ENCODE data around the gene CA10. TPM values are rescaled to one million over a fixed set of nuclear protein-coding genes. Genes with fewer than 3 reads are reported as not detected.

Gene CA10
- total RNA-seq, 4 donors from 2014 or later, result 0.96 to 4.1 (median 1.1) TPM; not detected in 1

DNA sequence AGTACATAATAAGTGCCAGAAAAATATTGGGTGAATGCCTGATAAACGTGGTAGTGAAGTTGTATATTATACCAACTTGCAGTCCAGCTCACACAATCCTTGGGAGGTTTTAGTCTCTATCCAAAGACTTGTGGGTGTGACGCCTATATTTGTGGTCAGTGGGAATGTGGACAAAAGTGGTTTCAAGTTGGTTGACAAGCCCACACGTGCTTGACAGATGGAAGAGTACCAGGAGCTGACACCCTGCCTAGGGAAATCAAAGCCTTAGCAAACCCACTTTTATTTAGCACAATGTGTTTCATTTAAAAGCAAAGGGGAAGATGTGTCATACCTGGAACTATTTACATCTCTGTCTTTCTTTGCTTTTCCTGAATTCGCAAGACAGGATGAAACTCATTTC is 79.0 kb downstream of the CA10 start:
- WGBS, 2 donors (ENCODE audit: low coverage in 1 of 2), result 74 to 75% methylated on average over 4 of the region's 4 CpGs
- Histone ChIP-seq H3K9me3 (no peaks in the 10 kb centered on the region), H3K4me1 (no peaks in the 10 kb centered on the region), H3K27ac (no peak overlapping the region), H3K36me3 (no peaks in the 10 kb centered on the region), H3K27me3 (no peaks in the 10 kb centered on the region), H3K4me3 (no peak overlapping the region)
- TF ChIP-seq POLR2A (IDR thresholded peaks at IDR 0.05), result no peak
- intact Hi-C loops (cut with DNase I; ENCODE audit: low total_unique reads) (no loop called here), in situ Hi-C loops (cut with MboI; ENCODE audit: low pct_ligation_motif_present in 1 of 4, low pct_unique_long_range_greater_than_20kb in 1 of 4, low sequenced_read_pairs in 3 of 4) (loop anchor here in 1 of 4 donors (25.0 kb wide), 1 partner anchor 108 kb away; no protein-coding TSS in a partner anchor)
- DNase-seq, result no peak

DNA sequence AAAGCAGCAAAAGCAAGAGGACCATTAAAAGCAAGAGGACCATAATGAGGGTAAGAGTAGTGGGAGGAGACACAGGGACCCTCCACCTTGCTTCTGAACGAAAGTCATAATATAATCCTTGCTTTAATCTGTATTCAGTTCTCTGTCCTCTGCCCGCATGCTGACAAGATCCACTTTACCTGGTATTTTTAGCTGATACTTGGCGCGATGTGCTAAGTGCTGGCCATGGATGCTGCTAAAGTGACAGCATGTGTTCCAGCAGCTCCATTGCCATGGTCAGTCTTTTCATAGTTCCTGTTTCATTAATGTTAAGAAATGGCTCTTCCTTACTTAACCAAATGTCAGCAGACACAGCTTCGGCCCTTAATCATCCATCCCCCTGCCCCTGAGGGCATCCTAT is 86.8 kb downstream of the CA10 start:
- H3K4me1 ChIP-seq, result no peaks in the 10 kb centered on the region
- no peak overlapping the region for H3K4me3 ChIP-seq
- TF ChIP-seq POLR2A (IDR thresholded peaks at IDR 0.05) (no peak), EP300 (IDR thresholded peaks at IDR 0.05; ENCODE audit: low read depth) (no peak), CTCF (IDR thresholded peaks at IDR 0.05) (no peak)
- no peaks in the 10 kb centered on the region for H3K9me3 ChIP-seq
- no peak for DNase-seq
- H3K36me3 ChIP-seq, result no peaks in the 10 kb centered on the region
- H3K27ac ChIP-seq, result no peak overlapping the region
- in situ Hi-C loops (cut with MboI; ENCODE audit: low pct_ligation_motif_present in 1 of 4, low pct_unique_long_range_greater_than_20kb in 1 of 4, low sequenced_read_pairs in 3 of 4) (no loop called here), intact Hi-C loops (cut with DNase I; ENCODE audit: low total_unique reads) (no loop called here)
- H3K27me3 ChIP-seq, result no peaks in the 10 kb centered on the region
- WGBS, 2 donors (ENCODE audit: low coverage in 1 of 2), result 82 to 87% methylated on average over 3 to 5 of the region's 5 CpGs

DNA sequence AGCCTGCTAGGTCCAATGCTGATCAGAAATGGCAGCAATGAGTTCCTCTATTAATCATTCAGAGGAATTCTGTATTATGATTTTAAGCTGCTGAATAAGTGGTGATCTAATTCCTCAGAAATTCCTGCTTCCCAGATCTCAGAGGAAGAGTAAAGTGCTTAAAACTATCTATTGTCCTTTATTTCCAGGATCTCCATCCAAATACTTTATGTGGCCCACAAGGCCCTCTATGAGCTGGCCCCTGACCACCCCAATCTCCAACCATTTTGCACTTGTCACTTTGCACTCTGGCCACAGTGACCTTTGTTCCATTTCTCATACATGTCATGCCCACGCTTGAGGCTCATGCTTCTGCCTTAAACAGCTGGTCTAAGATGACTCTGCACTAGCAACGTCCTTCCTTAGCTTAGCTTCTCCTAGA is 93.7 kb downstream of the CA10 start:
- no peak for DNase-seq
- H3K36me3 ChIP-seq, result no peaks in the 10 kb centered on the region
- H3K27ac ChIP-seq, result no peak overlapping the region
- WGBS, 2 donors (ENCODE audit: low coverage in 1 of 2), result 40 to 47% methylated on average over 2 of the region's 2 CpGs
- no peaks in the 10 kb centered on the region for H3K27me3 ChIP-seq
- no peaks in the 10 kb centered on the region for H3K9me3 ChIP-seq
- in situ Hi-C loops (cut with MboI; ENCODE audit: low pct_ligation_motif_present in 1 of 4, low pct_unique_long_range_greater_than_20kb in 1 of 4, low sequenced_read_pairs in 3 of 4), result no loop called here
- no peaks in the 10 kb centered on the region for H3K4me1 ChIP-seq
- no peak overlapping the region for H3K4me3 ChIP-seq
- intact Hi-C loops (cut with DNase I; ENCODE audit: low total_unique reads), result no loop called here
- TF ChIP-seq EP300 (IDR thresholded peaks at IDR 0.05; ENCODE audit: low read depth) (no peak), POLR2AphosphoS5 (IDR thresholded peaks at IDR 0.05) (no peak), CTCF (IDR thresholded peaks at IDR 0.05) (no peak)

DNA sequence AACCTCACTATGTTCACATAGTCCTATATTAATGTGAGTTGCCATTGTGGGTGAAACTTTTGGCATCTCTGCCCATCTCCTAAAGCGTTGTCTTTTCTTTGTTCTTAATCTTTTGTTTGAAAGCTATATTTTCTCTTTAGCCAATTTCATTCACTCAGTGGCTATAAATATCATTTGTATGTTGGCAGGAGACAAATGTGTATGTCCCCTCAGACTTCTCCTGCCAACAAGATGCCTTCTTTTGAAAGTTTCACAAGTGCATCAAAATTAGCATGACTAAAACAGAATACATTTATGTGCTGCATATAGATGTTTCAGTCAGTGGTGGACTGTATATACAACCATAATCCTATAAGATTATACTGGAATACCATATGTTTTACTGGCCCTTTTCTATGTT is 109.0 kb downstream of the CA10 start:
- in situ Hi-C loops (cut with MboI; ENCODE audit: low pct_ligation_motif_present in 1 of 4, low pct_unique_long_range_greater_than_20kb in 1 of 4, low sequenced_read_pairs in 3 of 4), result no loop called here
- no peak overlapping the region for H3K27ac ChIP-seq
- TF ChIP-seq CTCF (IDR thresholded peaks at IDR 0.05) (no peak), POLR2A (IDR thresholded peaks at IDR 0.05) (no peak), POLR2AphosphoS5 (IDR thresholded peaks at IDR 0.05) (no peak), EP300 (IDR thresholded peaks at IDR 0.05; ENCODE audit: low read depth) (no peak)
- WGBS, 2 donors (ENCODE audit: low coverage in 1 of 2), result 45 to 50% methylated on average over 1 of the region's 1 CpG
- intact Hi-C loops (cut with DNase I; ENCODE audit: low total_unique reads), result no loop called here
- H3K9me3 ChIP-seq, result no peaks in the 10 kb centered on the region
- no peaks in the 10 kb centered on the region for H3K27me3 ChIP-seq
- H3K4me1 ChIP-seq, result no peaks in the 10 kb centered on the region
- H3K36me3 ChIP-seq, result no peaks in the 10 kb centered on the region
- H3K4me3 ChIP-seq, result no peak overlapping the region
- no peak for DNase-seq

GRCh38 chr17:52049051-52049450 is 109.5 kb downstream of the CA10 start:
- Histone ChIP-seq H3K27me3 (no peaks in the 10 kb centered on the region), H3K27ac (no peak overlapping the region), H3K4me3 (no peak overlapping the region), H3K4me1 (no peaks in the 10 kb centered on the region), H3K36me3 (no peaks in the 10 kb centered on the region), H3K9me3 (no peaks in the 10 kb centered on the region)
- intact Hi-C loops (cut with DNase I; ENCODE audit: low total_unique reads) (no loop called here), in situ Hi-C loops (cut with MboI; ENCODE audit: low pct_ligation_motif_present in 1 of 4, low pct_unique_long_range_greater_than_20kb in 1 of 4, low sequenced_read_pairs in 3 of 4) (no loop called here)
- TF ChIP-seq CTCF (IDR thresholded peaks at IDR 0.05), result no peak
- no peak for TF ChIP-seq POLR2AphosphoS5 (IDR thresholded peaks at IDR 0.05)
- no peak for TF ChIP-seq EP300 (IDR thresholded peaks at IDR 0.05; ENCODE audit: low read depth)
- no peak for TF ChIP-seq POLR2A (IDR thresholded peaks at IDR 0.05)
- DNase-seq, result no peak
- WGBS, 2 donors (ENCODE audit: low coverage in 1 of 2), result 50 to 70% methylated on average over 1 to 3 of the region's 3 CpGs

All from transverse colon (tissue), 4 donors.